ENCODE results near the gene NFATC2.

Gene NFATC2

GRCh38 chr20:51410586-51411325 is 131.8 kb downstream of the NFATC2 start:
- no peak for DNase-seq

GRCh38 chr20:51409192-51409880 is 133.2 kb downstream of the NFATC2 start:
- DNase-seq, result no peak

GRCh38 chr20:51404297-51405060 is 138.0 kb downstream of the NFATC2 start:
- DNase-seq, result peak; percentile 79 to 99 (median 88)

GRCh38 chr20:51403466-51404220 is 138.9 kb downstream of the NFATC2 start:
- DNase-seq, result no peak

GRCh38 chr20:51402201-51402600 is 140.3 kb downstream of the NFATC2 start:
- DNase-seq, result peak in 4 of 5 donors; percentile 35 to 86 (median 42)

GRCh38 chr20:51401496-51401895 is 141.0 kb downstream of the NFATC2 start:
- no peak for DNase-seq

- DNase-seq, result peak; percentile 38 to 93 (median 60)
Measured at GRCh38 chr20:51400051-51400926, 142.2 kb downstream of the NFATC2 start.

GRCh38 chr20:51399006-51399890 is 143.3 kb downstream of the NFATC2 start:
- no peak for DNase-seq

- DNase-seq, result no peak
Measured at GRCh38 chr20:51398552-51398951, 144.0 kb downstream of the NFATC2 start.

- DNase-seq, result no peak
Measured at GRCh38 chr20:51398083-51398482, 144.4 kb downstream of the NFATC2 start.

- DNase-seq, result no peak
Measured at GRCh38 chr20:51397137-51397536, 145.4 kb downstream of the NFATC2 start.

GRCh38 chr20:51396365-51396909 is 146.1 kb downstream of the NFATC2 start:
- DNase-seq, result no peak

GRCh38 chr20:51394706-51395105 is 147.8 kb downstream of the NFATC2 start:
- DNase-seq, result no peak

GRCh38 chr20:51393571-51393970 is 148.9 kb downstream of the NFATC2 start:
- no peak for DNase-seq

- DNase-seq, result no peak
Measured at GRCh38 chr20:51392614-51393186, 149.8 kb downstream of the NFATC2 start.

- no peak for DNase-seq
Measured at GRCh38 chr20:51391926-51392325, 150.6 kb downstream of the NFATC2 start.

- DNase-seq, result no peak
Measured at GRCh38 chr20:51389543-51390264, 152.8 kb downstream of the NFATC2 start.

GRCh38 chr20:51388756-51389542 is 153.6 kb downstream of the NFATC2 start:
- no peak for DNase-seq

Data from T-helper 1 cell (primary cell).